Stimulated activated CD4-positive, alpha-beta T cell treated with anti-CD3 and anti-CD28 coated beads, Interleukin-4, amount 100 ng/mL, for 48 hours (primary cell): ENCODE results near the gene EHMT1.
"Not testable (repeated sequence)": the region's sequence is repeated elsewhere in the genome, so short reads cannot be mapped to it uniquely, and the experiment has no call there.

Experiments used
- DNase-seq, 2 donors: peaks; one replicate each; pipeline ENCODE4 v3.0.0-alpha.2; 2020; ENCODE audit warnings: low read depth in 2 of 2

EHMT1 gene

GRCh38 chr9:137615387-137615871 is 3.4 kb upstream of the EHMT1 start:
- DNase-seq, result no peak

- DNase-seq, result no peak
These were observed 639 bp downstream of the EHMT1 start for GRCh38 chr9:137619240-137620047.

GRCh38 chr9:137620048-137620405 is 1.2 kb downstream of the EHMT1 start:
- no peak for DNase-seq

- DNase-seq, result no peak
These were observed 1.8 kb downstream of the EHMT1 start for GRCh38 chr9:137620581-137620980.

GRCh38 chr9:137621131-137621757 is 2.4 kb downstream of the EHMT1 start:
- DNase-seq, result no peak

GRCh38 chr9:137622211-137622610 is 3.4 kb downstream of the EHMT1 start:
- not testable (repeated sequence) for DNase-seq

GRCh38 chr9:137626464-137626863 is 7.7 kb downstream of the EHMT1 start:
- DNase-seq, result no peak

GRCh38 chr9:137627406-137627805 is 8.6 kb downstream of the EHMT1 start:
- DNase-seq, result not testable (repeated sequence)

- no peak for DNase-seq
These were observed 11.3 kb downstream of the EHMT1 start for GRCh38 chr9:137630126-137630525.

GRCh38 chr9:137630679-137631078 is 11.9 kb downstream of the EHMT1 start:
- no peak for DNase-seq

- DNase-seq, result no peak
These were observed 12.8 kb downstream of the EHMT1 start for GRCh38 chr9:137631345-137632229.

- no peak for DNase-seq
These were observed 13.7 kb downstream of the EHMT1 start for GRCh38 chr9:137632230-137633161.

GRCh38 chr9:137634016-137634415 is 15.2 kb downstream of the EHMT1 start:
- DNase-seq, result no peak

GRCh38 chr9:137638680-137639079 is 19.9 kb downstream of the EHMT1 start:
- DNase-seq, result no peak

GRCh38 chr9:137639303-137640051 is 20.7 kb downstream of the EHMT1 start:
- no peak for DNase-seq

GRCh38 chr9:137640862-137641261 is 22.1 kb downstream of the EHMT1 start:
- DNase-seq, result no peak

- DNase-seq, result no peak
These were observed 23.4 kb downstream of the EHMT1 start for GRCh38 chr9:137642118-137642601.

GRCh38 chr9:137642892-137643291 is 24.1 kb downstream of the EHMT1 start:
- no peak for DNase-seq

GRCh38 chr9:137643921-137644320 is 25.1 kb downstream of the EHMT1 start:
- DNase-seq, result no peak

GRCh38 chr9:137645211-137645610 is 26.4 kb downstream of the EHMT1 start:
- DNase-seq, result no peak
